IPS-NIHi11 (cell line): ENCODE measurements around the gene DBT.
A peak's percentile ranks its signal among the peaks of the same experiment; 100 is the strongest.
"Not testable (repeated sequence)": the region's sequence is repeated elsewhere in the genome, so short reads cannot be mapped to it uniquely, and the experiment has no call there.

Experiments
- DNase-seq: peaks from one replicate; pipeline ENCODE4 v3.0.0; 2012; ENCODE audit warnings: mixed read lengths, low spot score

The DBT gene

GRCh38 chr1:100250807-100251206, 1.2 kb upstream of the DBT start:
- no peak for DNase-seq

- DNase-seq = no peak
Measured at GRCh38 chr1:100250264-100250663, 630 bp upstream of the DBT start.

- peak; percentile 17 for DNase-seq
Measured at GRCh38 chr1:100249155-100249536, 488 bp downstream of the DBT start.

GRCh38 chr1:100246738-100247137, 2.9 kb downstream of the DBT start:
- no peak for DNase-seq

- no peak for DNase-seq
Measured at GRCh38 chr1:100240631-100241030, 9.0 kb downstream of the DBT start.

- no peak for DNase-seq
Measured at GRCh38 chr1:100239961-100240360, 9.7 kb downstream of the DBT start.

GRCh38 chr1:100237091-100237490, 12.5 kb downstream of the DBT start:
- DNase-seq = no peak

- DNase-seq = no peak
Measured at GRCh38 chr1:100234432-100234831, 15.2 kb downstream of the DBT start.

- DNase-seq = not testable (repeated sequence)
Measured at GRCh38 chr1:100233566-100233965, 16.1 kb downstream of the DBT start.

- DNase-seq = no peak
Measured at GRCh38 chr1:100232156-100232555, 17.5 kb downstream of the DBT start.

- DNase-seq = no peak
Measured at GRCh38 chr1:100231721-100232120, 17.9 kb downstream of the DBT start.

GRCh38 chr1:100230765-100231164, 18.9 kb downstream of the DBT start:
- no peak for DNase-seq

- no peak for DNase-seq
Measured at GRCh38 chr1:100229681-100230443, 19.8 kb downstream of the DBT start.

GRCh38 chr1:100222428-100222827, 27.2 kb downstream of the DBT start:
- DNase-seq = no peak

- DNase-seq = no peak
Measured at GRCh38 chr1:100219883-100220282, 29.8 kb downstream of the DBT start.

GRCh38 chr1:100219457-100219856, 30.2 kb downstream of the DBT start:
- no peak for DNase-seq

- no peak for DNase-seq
Measured at GRCh38 chr1:100217834-100218233, 31.8 kb downstream of the DBT start.

- no peak for DNase-seq
Measured at GRCh38 chr1:100215101-100215500, 34.5 kb downstream of the DBT start.

- no peak for DNase-seq
Measured at GRCh38 chr1:100213141-100213540, 36.5 kb downstream of the DBT start.

GRCh38 chr1:100206301-100206700, 43.3 kb downstream of the DBT start:
- DNase-seq = no peak

- DNase-seq = not testable (repeated sequence)
Measured at GRCh38 chr1:100205593-100205992, 44.0 kb downstream of the DBT start.

- not testable (repeated sequence) for DNase-seq
Measured at GRCh38 chr1:100205103-100205502, 44.5 kb downstream of the DBT start.

- not testable (repeated sequence) for DNase-seq
Measured at GRCh38 chr1:100202703-100203102, 46.9 kb downstream of the DBT start.

GRCh38 chr1:100200060-100200459, 49.6 kb downstream of the DBT start:
- DNase-seq = not testable (repeated sequence)
